IPS-18a (cell line): ENCODE results near the gene ANTKMT.
A peak's percentile ranks its signal among the peaks of the same experiment; 100 is the strongest.
"Not testable (repeated sequence)": the region's sequence is repeated elsewhere in the genome, so short reads cannot be mapped to it uniquely, and the experiment has no call there.

Experiments
- H3K27ac ChIP-seq: one replicate; pipeline ENCODE4 v1.5.1; 2013; ENCODE audit warnings: low read length
- H3K27me3 ChIP-seq: one replicate; pipeline ENCODE4 v1.6.1; 2013; ENCODE audit warnings: mild to moderate bottlenecking, low read length; ENCODE audit not compliant: control insufficient read depth, insufficient read depth
- H3K36me3 ChIP-seq: one replicate; pipeline ENCODE4 v1.6.1; 2013; ENCODE audit warnings: low read depth, low read length; ENCODE audit not compliant: control insufficient read depth
- H3K4me1 ChIP-seq: one replicate; pipeline ENCODE4 v1.6.1; 2013; ENCODE audit warnings: low read depth, low read length; ENCODE audit not compliant: control insufficient read depth
- H3K4me3 ChIP-seq: one replicate; pipeline ENCODE4 v1.5.1; 2013; ENCODE audit warnings: low read length
- H3K9ac ChIP-seq: one replicate; pipeline ENCODE4 v1.6.1; 2013; ENCODE audit warnings: mild to moderate bottlenecking, low read length, moderate library complexity
- H3K9me3 ChIP-seq: one replicate; pipeline ENCODE4 v1.6.1; 2013; ENCODE audit warnings: low read depth, low read length; ENCODE audit not compliant: control insufficient read depth

The ANTKMT gene

GRCh38 chr16:736936-737481 is 16.1 kb downstream of the ANTKMT start:
- no peak overlapping the region for H3K4me3 ChIP-seq
- no peak overlapping the region for H3K9ac ChIP-seq
- H3K4me1 ChIP-seq: no peaks in the 10 kb centered on the region
- no peak overlapping the region for H3K27ac ChIP-seq
- no peaks in the 10 kb centered on the region for H3K9me3 ChIP-seq
- peaks cover 5% of the 10 kb centered on the region for H3K36me3 ChIP-seq
- no peaks in the 10 kb centered on the region for H3K27me3 ChIP-seq

DNA sequence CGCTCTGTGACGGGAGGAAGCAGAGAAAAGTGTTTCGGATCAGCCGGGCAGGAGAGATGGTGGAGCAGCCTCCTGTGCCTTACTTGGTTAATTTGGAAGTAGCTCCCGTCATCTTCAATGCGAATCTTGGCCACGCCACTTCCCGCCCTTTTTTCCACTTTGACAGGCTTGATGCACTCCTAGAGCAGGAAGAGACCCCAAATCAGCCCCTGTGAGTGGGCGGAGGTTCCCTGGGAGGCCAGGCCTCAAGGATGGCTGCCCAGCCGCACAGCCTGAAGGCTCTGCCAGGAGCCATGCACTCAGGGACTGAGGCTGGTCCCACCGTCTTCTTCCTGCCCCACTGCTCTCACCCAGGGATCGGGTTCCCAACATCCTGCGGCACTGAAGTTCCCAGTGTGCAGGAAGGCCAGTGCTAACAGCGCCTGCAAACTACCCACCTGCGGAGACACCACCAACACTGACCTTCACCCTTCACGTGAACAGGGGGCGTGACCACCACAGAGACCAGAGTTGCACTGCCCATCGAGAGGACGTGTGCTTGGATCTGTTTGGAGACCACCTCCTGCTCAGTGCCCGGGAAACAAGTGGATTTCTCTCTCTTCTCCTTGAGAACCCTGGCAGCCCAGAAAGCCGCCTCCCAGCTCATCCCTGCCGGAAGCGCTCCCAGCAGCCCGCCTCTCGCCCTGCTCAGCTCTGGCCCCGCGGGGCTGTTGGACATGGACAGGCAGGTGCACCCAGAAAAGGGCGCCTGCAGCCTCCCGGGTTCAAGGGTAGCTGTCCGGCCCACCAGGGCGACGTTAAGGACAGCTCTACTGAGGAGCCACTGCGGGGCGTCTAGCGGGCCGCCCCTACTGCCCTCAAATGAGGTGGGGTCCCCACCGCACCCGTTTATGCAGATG is 18.9 kb downstream of the ANTKMT start:
- Histone ChIP-seq H3K36me3 (peaks cover 5% of the 10 kb centered on the region), H3K27ac (no peak overlapping the region), H3K9me3 (no peaks in the 10 kb centered on the region)

GRCh38 chr16:740459-740763 is 19.5 kb downstream of the ANTKMT start:
- Histone ChIP-seq H3K4me1 (no peaks in the 10 kb centered on the region), H3K9ac (peak overlapping the region; percentile 62), H3K9me3 (no peaks in the 10 kb centered on the region), H3K36me3 (peaks cover 5% of the 10 kb centered on the region), H3K4me3 (peak overlapping the region; percentile 75), H3K27ac (no peak overlapping the region), H3K27me3 (no peaks in the 10 kb centered on the region)

More for the DNA sequence above, 18.9 kb downstream of the ANTKMT start:
- Histone ChIP-seq H3K4me1 (no peaks in the 10 kb centered on the region), H3K9ac (peak overlapping the region; percentile 62), H3K27me3 (no peaks in the 10 kb centered on the region), H3K4me3 (peak overlapping the region; percentile 75)

- Histone ChIP-seq H3K36me3 (peaks cover 3% of the 10 kb centered on the region), H3K4me1 (no peaks in the 10 kb centered on the region), H3K27ac (peak within 1 kb of the TSS; percentile 75)
Observed at GRCh38 chr16:740764-741505, 20.0 kb downstream of the ANTKMT start, which contains the start of gene CIAO3. Gene CIAO3 (minus strand): TSS chr16:740997. CDS start chr16:740985, 12 bp downstream.

DNA sequence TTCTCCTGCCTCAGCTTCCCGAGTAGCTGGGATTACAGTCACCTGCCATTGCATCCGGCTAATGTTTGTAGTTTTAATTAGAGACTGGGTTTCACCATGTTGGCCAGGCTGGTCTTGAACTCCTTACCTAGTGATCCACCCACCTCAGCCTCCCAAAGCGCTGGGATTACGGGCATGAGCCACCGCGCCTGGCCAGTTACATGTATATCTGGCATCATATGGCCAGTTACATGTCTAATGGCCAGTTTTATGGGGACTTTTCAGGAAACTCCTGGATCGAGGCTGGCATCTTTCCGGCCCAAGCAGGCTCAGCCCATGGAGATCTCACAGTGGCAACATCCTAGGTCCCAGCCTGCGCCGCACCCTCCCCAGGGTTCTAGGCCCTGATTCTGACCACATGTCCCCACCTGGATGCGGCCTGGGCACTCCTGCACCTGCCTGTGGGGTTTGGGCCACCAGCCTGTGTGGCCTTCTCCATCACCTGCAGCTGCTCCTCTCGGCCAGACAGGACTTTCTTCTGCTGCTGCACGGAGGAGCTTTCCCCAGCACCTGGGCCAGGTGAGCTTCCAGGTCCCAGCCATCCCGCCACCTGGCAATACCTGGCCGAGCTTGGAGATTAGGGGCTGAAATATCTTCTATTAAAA is 21.2 kb downstream of the ANTKMT start:
- Histone ChIP-seq H3K9ac (no peak overlapping the region), H3K27me3 (no peaks in the 10 kb centered on the region), H3K4me3 (no peak overlapping the region), H3K27ac (no peak overlapping the region), H3K9me3 (no peaks in the 10 kb centered on the region), H3K36me3 (no peaks in the 10 kb centered on the region), H3K4me1 (no peaks in the 10 kb centered on the region)

More at GRCh38 chr16:740764-741505, 20.0 kb downstream of the ANTKMT start, which contains the start of gene CIAO3:
- Histone ChIP-seq H3K9me3 (no peaks in the 10 kb centered on the region), H3K4me3 (peak within 1 kb of the TSS; percentile 75), H3K27me3 (no peaks in the 10 kb centered on the region), H3K9ac (peak within 1 kb of the TSS; percentile 83)

DNA sequence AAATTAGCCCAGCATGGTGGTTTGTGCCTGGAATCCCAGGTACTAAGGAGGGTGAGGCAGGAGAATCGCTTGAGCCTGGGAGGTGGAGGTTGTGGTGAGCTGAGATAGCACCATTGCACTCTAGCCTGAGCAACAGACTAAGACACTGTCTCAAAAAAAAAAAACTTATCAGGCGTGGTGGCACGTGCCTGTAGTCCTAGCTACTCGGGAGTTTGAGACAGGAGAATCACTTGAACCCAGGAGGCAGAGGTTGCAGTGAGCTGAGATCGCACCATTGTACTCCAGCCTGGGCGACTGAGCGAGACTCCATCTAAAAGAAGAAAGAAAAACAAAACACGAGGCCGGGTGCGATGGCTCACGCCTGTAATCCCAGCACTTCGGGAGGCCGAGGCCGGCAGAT is 21.9 kb downstream of the ANTKMT start:
- H3K9ac ChIP-seq, H3K36me3 ChIP-seq, H3K4me3 ChIP-seq, H3K9me3 ChIP-seq, H3K27ac ChIP-seq, H3K27me3 ChIP-seq, H3K4me1 ChIP-seq: not testable (repeated sequence)

- no peak overlapping the region for H3K9ac ChIP-seq
- no peak overlapping the region for H3K4me3 ChIP-seq
- H3K27me3 ChIP-seq: no peaks in the 10 kb centered on the region
- H3K36me3 ChIP-seq: no peaks in the 10 kb centered on the region
- H3K9me3 ChIP-seq: no peaks in the 10 kb centered on the region
- no peaks in the 10 kb centered on the region for H3K4me1 ChIP-seq
- H3K27ac ChIP-seq: no peak overlapping the region
Observed at GRCh38 chr16:743794-744500, 23.0 kb downstream of the ANTKMT start.

GRCh38 chr16:745739-746138 is 24.8 kb downstream of the ANTKMT start:
- no peak overlapping the region for H3K27ac ChIP-seq
- no peak overlapping the region for H3K9ac ChIP-seq
- no peaks in the 10 kb centered on the region for H3K36me3 ChIP-seq
- peaks cover under 1% of the 10 kb centered on the region for H3K4me1 ChIP-seq
- no peaks in the 10 kb centered on the region for H3K27me3 ChIP-seq
- no peak overlapping the region for H3K4me3 ChIP-seq
- no peaks in the 10 kb centered on the region for H3K9me3 ChIP-seq

DNA sequence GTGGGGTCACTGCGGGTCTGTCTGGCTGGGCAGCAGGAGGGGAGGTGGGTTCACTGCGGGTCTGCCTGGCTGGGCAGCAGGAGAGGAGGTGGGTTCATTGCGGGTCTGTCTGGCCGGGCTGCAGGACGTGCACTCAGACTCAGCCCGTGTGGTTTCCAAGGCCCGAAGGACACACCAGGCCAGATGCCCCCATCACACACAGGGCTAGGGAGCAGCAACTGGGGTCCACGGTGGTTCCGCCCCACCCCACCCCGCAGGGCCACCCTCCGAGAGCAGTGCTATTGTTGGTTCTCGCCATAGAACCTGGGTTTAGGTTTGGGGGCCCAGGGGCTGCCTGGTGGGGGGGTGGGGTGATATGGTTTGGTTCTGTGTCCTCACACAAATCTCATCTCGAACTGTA is 25.7 kb downstream of the ANTKMT start:
- H3K27ac ChIP-seq: no peak overlapping the region
- H3K9ac ChIP-seq: no peak overlapping the region
- H3K9me3 ChIP-seq: no peaks in the 10 kb centered on the region
- H3K36me3 ChIP-seq: no peaks in the 10 kb centered on the region
- no peaks in the 10 kb centered on the region for H3K27me3 ChIP-seq
- H3K4me1 ChIP-seq: peaks cover 9% of the 10 kb centered on the region
- H3K4me3 ChIP-seq: no peak overlapping the region

GRCh38 chr16:747978-748746 is 27.2 kb downstream of the ANTKMT start:
- Histone ChIP-seq H3K27me3 (no peaks in the 10 kb centered on the region), H3K4me3 (no peak overlapping the region), H3K9ac (no peak overlapping the region), H3K4me1 (peaks cover 18% of the 10 kb centered on the region), H3K36me3 (no peaks in the 10 kb centered on the region), H3K9me3 (no peaks in the 10 kb centered on the region), H3K27ac (no peak overlapping the region)
